Mammary epithelial cell (primary cell): ENCODE data around the gene MAD1L1.

ENCODE experiments used
- CTCF ChIP-seq, 2 donors: IDR thresholded peaks in 1 of 2; conservative IDR thresholded peaks in 1 of 2; 2 replicates each; pipeline ENCODE4 v1.5.1; 2011 to 2012; ENCODE audit warnings: inconsistent platforms in 2 of 2, low read length in 2 of 2, mild to moderate bottlenecking in 2 of 2, control low read depth in 1 of 2, low read depth in 1 of 2; ENCODE audit not compliant: insufficient read depth in 1 of 2; ENCODE audit errors: extremely low read depth in 1 of 2
- EZH2 ChIP-seq: IDR thresholded peaks from 2 replicates; pipeline ENCODE4 v1.6.1; 2012; ENCODE audit warnings: low read length, inconsistent platforms, borderline replicate concordance

- TF ChIP-seq CTCF (conservative IDR thresholded peaks at IDR 0.05 in 1 of 2, IDR thresholded peaks at IDR 0.05 in 1 of 2; ENCODE audit: extremely low read depth in 1 of 2, insufficient read depth in 1 of 2, low read depth in 1 of 2, low read length in 2 of 2) (no peak), EZH2 (no peak)
Measured at GRCh38 chr7:1857487-1858421, 375.0 kb downstream of the MAD1L1 start.
